Activated CD4-positive, alpha-beta T cell treated with anti-CD3 and anti-CD28 coated beads for 36 hours (primary cell): ENCODE results near the gene ATP5IF1. TPM values are rescaled to one million over a fixed set of nuclear protein-coding genes. Genes with fewer than 3 reads are reported as not detected.

ENCODE experiments used
- ATAC-seq: fragments of 200-7000 bp; cut with Tn5 transposase; one replicate; pipeline ENCODE4 v1.10.0; 2021; ENCODE audit warnings: mild to moderate bottlenecking, moderate library complexity
- CTCF ChIA-PET: fragments of 350-600 bp; sonication (Branson Sonifier 250); formaldehyde crosslinking; loops from one replicate; lab custom pipeline; 2021; ENCODE audit warnings: antibody characterized with exemption; lab: Charles Lee
- POLR2A ChIA-PET: fragments of 350-600 bp; sonication (Branson Sonifier 250); formaldehyde crosslinking; loops from one replicate; lab custom pipeline; 2021; ENCODE audit warnings: antibody characterized with exemption, inconsistent platforms; lab: Charles Lee
- DNase-seq: peaks from one replicate; pipeline ENCODE4 v3.0.0-alpha.2; 2020
- H3K27ac Mint-ChIP-seq: one replicate; pipeline ENCODE4 v1.8.0; 2021; ENCODE audit warnings: mixed read lengths
- H3K27me3 Mint-ChIP-seq: one replicate; pipeline ENCODE4 v1.8.0; 2021; ENCODE audit warnings: mixed read lengths
- H3K36me3 Mint-ChIP-seq: one replicate; pipeline ENCODE4 v1.8.0; 2021; ENCODE audit warnings: low read depth, mixed read lengths
- H3K4me1 Mint-ChIP-seq: one replicate; pipeline ENCODE4 v1.8.0; 2021; ENCODE audit warnings: mixed read lengths
- H3K4me3 Mint-ChIP-seq: one replicate; pipeline ENCODE4 v1.8.0; 2021; ENCODE audit warnings: mild to moderate bottlenecking, moderate library complexity, mixed read lengths
- H3K9me3 Mint-ChIP-seq: one replicate; pipeline ENCODE4 v1.8.0; 2021; ENCODE audit warnings: low read depth, mixed read lengths
- intact Hi-C, 2 experiments: fragments of 100-400 bp; cut with DNase I in 1 of 2; cut with micrococcal nuclease in 1 of 2; formaldehyde crosslinking; loops; one replicate each; pipeline versions ENCODE4 v1.14.2 to v1.15.1; 2022 to 2024; cut with DNase I, micrococcal nuclease
- total RNA-seq, 2 experiments: library from RNA; stranded (reverse); gene quantifications; one replicate each; pipeline ENCODE4 v1.2.3, GENCODE V29; 2021

Gene ATP5IF1
- total RNA-seq, 2 experiments from 2014 or later, result 192 to 195 TPM

DNA sequence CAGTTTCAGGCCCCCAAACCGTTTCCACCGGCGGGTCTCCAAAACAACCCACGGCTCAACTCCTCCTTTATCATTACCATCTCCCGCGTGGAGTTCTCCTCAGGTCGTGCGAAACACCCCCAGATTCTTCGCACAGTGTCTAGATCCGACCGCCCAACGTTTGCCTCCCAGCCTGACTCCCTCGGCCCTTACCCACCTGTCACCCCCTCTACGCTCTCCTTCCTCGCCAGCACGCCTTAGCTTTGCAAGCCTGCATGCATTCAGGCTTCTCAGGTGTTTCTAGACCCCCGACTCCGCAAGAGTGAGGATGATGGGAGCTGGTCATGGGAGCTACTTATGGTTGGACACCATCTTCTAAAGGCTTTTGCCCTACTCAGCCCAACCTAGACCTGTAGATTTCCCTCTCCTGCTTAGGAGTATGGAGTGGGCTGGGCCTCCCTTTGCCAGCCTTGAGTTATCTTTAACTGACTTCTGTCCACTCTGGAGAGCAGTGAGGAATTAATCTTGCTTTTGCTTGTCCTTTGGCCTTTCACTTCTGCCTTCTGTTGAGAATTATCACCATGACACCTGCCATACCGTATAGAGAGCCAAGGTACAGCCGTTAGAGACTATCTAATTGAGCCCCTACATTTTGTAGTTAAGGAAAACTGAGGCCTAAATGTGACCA is 865 bp downstream of the ATP5IF1 start:
- H3K4me1 Mint-ChIP-seq, result peaks cover 15% of the 10 kb centered on the region
- peaks cover 8% of the 10 kb centered on the region for H3K36me3 Mint-ChIP-seq
- ChIA-PET POLR2A (interaction anchor here (0.6 to 1.4 kb wide), 8 partner anchors 8 to 411 kb away, joined by 3 to 12 read pairs (median 8); partner anchors contain the start of genes MED18, RNU11 and TAF12), CTCF (interaction anchor here (0.6 to 4.7 kb wide), 5 partner anchors 9 to 300 kb away, joined by 3 to 24 read pairs (median 4); no protein-coding TSS in a partner anchor)
- intact Hi-C loops, result loop anchor here (1.0 to 2.0 kb wide), 4 partner anchors 10 to 406 kb away; partner anchors contain the start of genes PHACTR4 (in 1 of the 2), SESN2 (in 1 of the 2) and TAF12 (in 1 of the 2)
- H3K27ac Mint-ChIP-seq, result no peak overlapping the region
- ATAC-seq (no peak), DNase-seq (no peak)
- H3K9me3 Mint-ChIP-seq, result no peaks in the 10 kb centered on the region
- H3K4me3 Mint-ChIP-seq, result no peak overlapping the region
- no peaks in the 10 kb centered on the region for H3K27me3 Mint-ChIP-seq

DNA sequence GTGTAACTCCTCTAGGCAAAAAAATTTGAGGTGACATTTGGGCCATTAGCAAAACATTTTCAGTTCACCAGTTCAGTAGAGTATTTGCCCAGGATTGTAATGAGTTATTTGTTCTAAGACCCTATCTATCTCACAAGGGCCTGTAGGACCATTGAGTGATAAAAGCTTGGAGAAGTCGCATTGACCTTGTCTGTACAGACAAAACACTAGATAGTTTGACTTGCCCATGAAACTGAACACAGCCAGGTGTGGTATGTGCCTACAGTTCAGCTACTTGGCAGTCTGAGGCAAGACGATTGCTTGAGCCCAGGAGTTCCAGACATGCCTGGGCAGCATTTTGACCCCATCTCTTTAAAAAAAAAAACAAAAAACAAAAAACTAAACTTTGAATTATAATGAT is 3.1 kb downstream of the ATP5IF1 start:
- DNase-seq (no peak), ATAC-seq (no peak)
- ChIA-PET CTCF (interaction anchor here (0.6 to 1.4 kb wide), 2 partner anchors 10 to 31 kb away, joined by 3 to 6 read pairs; no protein-coding TSS in a partner anchor), POLR2A (interaction anchor here (0.6 to 0.9 kb wide), 2 partner anchors 151 to 340 kb away, joined by 5 to 7 read pairs; partner anchors contain the start of gene EYA3)
- no peaks in the 10 kb centered on the region for H3K27me3 Mint-ChIP-seq
- intact Hi-C loops, result no loop called here
- no peak overlapping the region for H3K27ac Mint-ChIP-seq
- peaks cover 16% of the 10 kb centered on the region for H3K4me1 Mint-ChIP-seq
- no peaks in the 10 kb centered on the region for H3K9me3 Mint-ChIP-seq
- no peak overlapping the region for H3K4me3 Mint-ChIP-seq
- peaks cover 4% of the 10 kb centered on the region for H3K36me3 Mint-ChIP-seq

DNA sequence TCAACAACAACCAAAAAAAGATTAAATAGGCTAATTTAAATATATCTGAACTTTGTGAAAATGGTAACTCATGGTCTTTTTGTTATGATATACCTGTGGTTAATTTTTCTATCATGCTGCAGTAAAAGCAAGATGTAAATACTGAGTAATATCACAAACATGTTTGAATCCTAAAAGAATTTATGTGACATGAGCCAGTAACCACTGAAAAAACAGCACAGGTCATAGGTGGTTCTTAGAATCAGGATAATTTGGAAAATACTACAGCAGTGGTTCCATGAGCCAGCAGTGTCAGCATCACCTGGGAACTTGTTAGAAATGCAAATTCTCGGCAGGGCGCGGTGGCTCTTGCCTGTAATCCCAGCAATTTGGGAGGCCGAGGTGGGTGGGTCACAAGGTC is 4.1 kb downstream of the ATP5IF1 start:
- H3K4me1 Mint-ChIP-seq, result peaks cover 26% of the 10 kb centered on the region
- DNase-seq, result no peak
- no peak overlapping the region for H3K27ac Mint-ChIP-seq
- no peak for ATAC-seq
- H3K9me3 Mint-ChIP-seq, result no peaks in the 10 kb centered on the region
- H3K4me3 Mint-ChIP-seq, result no peak overlapping the region
- POLR2A ChIA-PET, result no interaction called here
- H3K27me3 Mint-ChIP-seq, result no peaks in the 10 kb centered on the region
- H3K36me3 Mint-ChIP-seq, result peaks cover 4% of the 10 kb centered on the region
- intact Hi-C loops, result no loop called here
- CTCF ChIA-PET, result no interaction called here

DNA sequence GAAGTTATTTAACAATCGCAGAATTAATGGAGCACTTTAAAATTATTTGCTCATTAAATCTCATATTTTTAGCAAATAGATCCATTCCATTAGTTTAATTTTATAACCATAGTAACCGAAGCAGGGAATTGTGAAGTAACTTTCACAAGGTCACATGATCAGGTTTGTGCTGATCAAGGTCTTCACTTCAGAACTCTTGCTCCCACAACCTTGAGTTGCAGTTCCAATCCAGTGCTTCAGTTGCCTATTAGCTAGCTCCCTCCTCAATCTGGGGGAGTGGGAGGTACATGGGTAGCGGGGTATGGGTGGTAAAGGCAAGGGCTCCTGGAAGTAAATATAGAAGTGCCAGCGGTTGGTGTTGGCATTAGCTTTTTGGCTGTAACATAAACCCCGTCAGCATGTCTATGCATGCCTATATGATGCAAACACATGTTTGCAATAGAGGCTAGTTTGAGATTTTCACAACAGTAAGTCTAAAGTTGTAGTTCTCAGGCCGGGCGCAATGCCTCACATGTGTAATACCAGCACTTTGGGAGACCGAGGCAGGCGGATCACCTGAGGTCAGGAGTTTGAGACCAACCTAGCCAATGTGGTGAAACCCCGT is 5.8 kb downstream of the ATP5IF1 start:
- H3K27me3 Mint-ChIP-seq, result no peaks in the 10 kb centered on the region
- CTCF ChIA-PET, result no interaction called here

DNA sequence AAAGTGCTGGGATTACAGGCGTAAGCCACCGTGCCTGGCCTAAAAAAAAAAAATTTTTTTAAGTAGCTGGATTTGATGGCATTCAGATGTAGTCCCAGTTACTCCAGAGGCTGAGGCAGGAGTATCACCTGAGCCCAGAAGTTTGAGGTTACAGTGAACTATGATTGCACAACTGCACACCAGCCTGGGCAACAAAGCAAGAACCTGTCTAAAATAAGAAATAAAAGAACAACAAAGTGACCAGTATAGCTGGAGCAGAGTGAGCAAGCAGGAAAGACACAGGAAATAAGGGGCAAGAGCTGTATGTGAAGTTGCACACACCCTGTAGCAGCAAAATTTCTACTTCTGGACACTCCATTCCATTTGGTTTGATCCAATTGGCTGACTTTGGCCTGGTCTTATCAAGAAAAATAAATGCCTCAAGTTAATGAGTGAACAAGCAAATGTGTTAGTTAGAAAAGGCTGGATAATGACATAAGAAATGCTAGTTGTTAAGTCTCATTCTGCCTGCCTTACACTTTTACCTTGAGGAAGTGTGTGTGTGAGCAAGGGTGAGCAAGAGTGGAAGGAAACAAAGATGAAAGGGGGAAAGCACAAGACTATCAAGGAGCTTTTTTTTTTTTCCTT is 7.9 kb downstream of the ATP5IF1 start:
- POLR2A ChIA-PET, result interaction anchor here (0.5 to 2.0 kb wide), 4 partner anchors 8 to 162 kb away, joined by 3 to 9 read pairs (median 4); partner anchors contain the start of gene ATP5IF1
- H3K4me3 Mint-ChIP-seq, result no peak overlapping the region

More for the DNA sequence above, 5.8 kb downstream of the ATP5IF1 start:
- Mint-ChIP-seq H3K27ac (no peak overlapping the region), H3K4me3 (no peak overlapping the region), H3K4me1 (peaks cover 33% of the 10 kb centered on the region), H3K36me3 (peaks cover 4% of the 10 kb centered on the region), H3K9me3 (no peaks in the 10 kb centered on the region)
- intact Hi-C loops, result no loop called here
- DNase-seq (no peak), ATAC-seq (no peak)
- POLR2A ChIA-PET, result no interaction called here

DNA sequence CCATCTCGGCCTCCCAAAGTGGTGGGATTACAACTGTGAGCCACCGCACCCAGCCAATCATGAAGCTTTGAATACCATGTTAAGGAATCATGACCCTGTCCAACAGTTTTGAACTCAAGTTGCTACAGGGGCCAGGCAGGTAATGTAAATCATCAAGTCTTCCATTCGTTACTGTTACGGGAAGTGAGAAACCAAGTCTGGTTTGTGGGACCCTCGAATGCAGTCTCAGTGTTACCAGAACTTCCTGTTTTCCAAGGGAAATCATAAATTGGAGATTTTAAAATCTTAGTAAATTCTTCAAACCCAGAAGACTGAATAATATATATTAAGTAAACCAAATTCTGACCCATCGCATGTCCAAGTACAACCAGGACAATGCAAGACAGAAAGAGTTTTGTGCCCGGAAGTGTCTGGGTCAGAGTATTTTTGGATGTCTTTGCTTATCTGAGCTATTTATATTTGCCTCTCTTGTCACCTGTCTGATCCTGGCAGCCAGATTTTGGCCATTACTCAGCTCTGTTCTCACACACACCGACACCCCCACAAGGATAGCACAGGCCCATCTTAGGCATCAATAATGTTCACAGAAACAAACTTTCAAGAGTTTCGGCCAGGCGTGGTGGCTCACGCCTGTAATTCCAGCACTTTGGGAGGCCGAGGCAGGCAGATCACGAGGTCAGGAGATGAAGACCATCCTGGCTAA is 8.8 kb downstream of the ATP5IF1 start:
- Mint-ChIP-seq H3K36me3 (peaks cover 1% of the 10 kb centered on the region), H3K4me1 (peaks cover 56% of the 10 kb centered on the region), H3K4me3 (no peak overlapping the region), H3K27me3 (no peaks in the 10 kb centered on the region), H3K27ac (peak overlapping the region; percentile 43), H3K9me3 (no peaks in the 10 kb centered on the region)
- ATAC-seq, result no peak
- intact Hi-C loops, result loop anchor here (5.0 kb wide), 6 partner anchors 308 to 1012 kb away; partner anchors contain the start of genes RNU11 (in 1 of the 2), SRSF4 (in 1 of the 2), TRNAU1AP (in 1 of the 2) and WDTC1 (in 1 of the 2)
- POLR2A ChIA-PET, result interaction anchor here (0.5 to 2.0 kb wide), 5 partner anchors 7 to 333 kb away, joined by 3 to 9 read pairs (median 4); partner anchors contain the start of gene ATP5IF1
- DNase-seq, result no peak
- CTCF ChIA-PET, result interaction anchor here (0.6 to 3.1 kb wide), 5 partner anchors 9 to 880 kb away, joined by 3 to 24 read pairs (median 4); partner anchors contain the start of gene ATP5IF1

More for the DNA sequence above, 7.9 kb downstream of the ATP5IF1 start:
- Mint-ChIP-seq H3K36me3 (peaks cover 4% of the 10 kb centered on the region), H3K9me3 (no peaks in the 10 kb centered on the region), H3K4me1 (peaks cover 49% of the 10 kb centered on the region), H3K27ac (peak overlapping the region; percentile 72), H3K27me3 (no peaks in the 10 kb centered on the region)
- CTCF ChIA-PET, result interaction anchor here (0.6 to 3.1 kb wide), 6 partner anchors 8 to 879 kb away, joined by 3 to 24 read pairs (median 4); partner anchors contain the start of gene ATP5IF1
- intact Hi-C loops, result no loop called here
- no peak for ATAC-seq
- no peak for DNase-seq

DNA sequence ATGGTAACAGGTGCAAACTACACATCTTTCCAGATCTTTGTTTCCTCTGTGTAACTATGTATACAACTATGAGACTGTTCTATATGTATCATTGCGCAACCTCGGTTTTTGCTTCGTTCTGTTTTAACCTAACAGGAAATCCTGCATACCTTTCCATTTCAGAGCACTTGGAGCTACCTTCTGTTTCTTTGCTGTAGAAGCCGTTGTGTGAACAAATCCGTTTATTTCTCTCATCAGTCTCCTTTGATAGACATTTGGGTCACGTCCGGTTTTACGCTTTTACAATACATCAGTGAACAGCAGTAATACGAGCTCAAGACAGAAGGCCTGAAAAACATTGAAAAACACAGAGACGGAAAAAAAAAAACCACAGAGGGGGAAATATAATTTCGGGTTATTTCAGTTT is 10.5 kb downstream of the ATP5IF1 start:
- peaks cover 61% of the 10 kb centered on the region for H3K4me1 Mint-ChIP-seq
- H3K4me3 Mint-ChIP-seq, result peak overlapping the region; percentile 82
- intact Hi-C loops, result loop anchor here (1.0 to 5.0 kb wide), 10 partner anchors 10 to 1014 kb away; partner anchors contain the start of genes ATP5IF1 (in 2 of the 2), RNU11 (in 1 of the 2), SRSF4 (in 1 of the 2) and STX12 (in 1 of the 2)
- ChIA-PET POLR2A (interaction anchor here (0.6 to 1.2 kb wide), 8 partner anchors 11 to 403 kb away, joined by 3 to 9 read pairs (median 3); partner anchors contain the start of genes ATP5IF1 and MED18), CTCF (interaction anchor here (0.6 to 3.1 kb wide), 3 partner anchors 11 to 402 kb away, joined by 3 to 24 read pairs (median 9); partner anchors contain the start of gene ATP5IF1)
- no peaks in the 10 kb centered on the region for H3K36me3 Mint-ChIP-seq
- no peaks in the 10 kb centered on the region for H3K27me3 Mint-ChIP-seq
- no peaks in the 10 kb centered on the region for H3K9me3 Mint-ChIP-seq
- peak overlapping the region; percentile 98 for H3K27ac Mint-ChIP-seq
- DNase-seq (peak; percentile 55), ATAC-seq (peak; percentile 9)

DNA sequence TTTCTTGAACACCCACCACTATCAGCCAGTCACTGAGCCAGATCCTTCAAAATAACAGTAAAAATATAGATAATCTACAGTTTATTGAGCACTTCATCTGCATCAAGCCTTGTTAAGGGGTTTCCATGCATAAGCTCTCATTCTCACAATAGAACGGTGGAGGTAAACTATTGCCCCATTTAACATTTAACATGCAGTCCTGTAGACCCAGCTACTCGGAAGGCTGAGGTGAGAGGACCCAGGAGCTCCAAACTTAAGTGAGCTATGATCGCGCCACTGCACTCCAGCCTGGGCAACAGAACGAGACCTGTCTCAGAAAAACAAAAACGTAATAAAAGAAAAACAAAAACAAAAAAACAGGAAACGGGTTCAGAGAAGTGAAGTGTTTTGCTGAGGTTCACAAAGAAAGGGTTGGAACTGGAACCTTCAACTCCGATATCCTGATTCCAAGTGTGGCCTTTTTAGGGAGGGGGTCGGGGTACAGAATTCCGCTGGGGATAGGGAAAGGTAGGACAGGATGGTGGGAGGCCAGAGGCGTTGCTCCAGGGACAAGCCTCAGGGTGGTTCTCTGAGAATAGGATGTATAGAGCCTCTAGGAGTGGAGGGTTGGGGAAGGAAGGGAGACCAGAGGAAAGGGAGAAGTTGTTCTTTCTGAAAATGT is 11.8 kb downstream of the ATP5IF1 start:
- ATAC-seq, result no peak
- Mint-ChIP-seq H3K4me3 (peak overlapping the region; percentile 82), H3K27me3 (no peaks in the 10 kb centered on the region), H3K4me1 (peaks cover 60% of the 10 kb centered on the region), H3K36me3 (no peaks in the 10 kb centered on the region), H3K9me3 (no peaks in the 10 kb centered on the region), H3K27ac (peak overlapping the region; percentile 83)
- intact Hi-C loops, result loop anchor here (1.0 to 5.0 kb wide), 19 partner anchors 12 to 1015 kb away; partner anchors contain the start of genes MED18 (in 2 of the 2), SESN2 (in 2 of the 2), EYA3 (in 1 of the 2) and FAM76A (in 1 of the 2)
- no peak for DNase-seq
- POLR2A ChIA-PET, result interaction anchor here (0.6 to 3.1 kb wide), 8 partner anchors 10 to 1357 kb away, joined by 3 to 23 read pairs (median 9); partner anchors contain the start of genes ATP5IF1, MED18, PHACTR4 and SESN2
- CTCF ChIA-PET, result interaction anchor here (0.6 to 3.1 kb wide), 22 partner anchors 9 to 629 kb away, joined by 3 to 77 read pairs (median 5); partner anchors contain the start of genes ATP5IF1, MED18 and SESN2

DNA sequence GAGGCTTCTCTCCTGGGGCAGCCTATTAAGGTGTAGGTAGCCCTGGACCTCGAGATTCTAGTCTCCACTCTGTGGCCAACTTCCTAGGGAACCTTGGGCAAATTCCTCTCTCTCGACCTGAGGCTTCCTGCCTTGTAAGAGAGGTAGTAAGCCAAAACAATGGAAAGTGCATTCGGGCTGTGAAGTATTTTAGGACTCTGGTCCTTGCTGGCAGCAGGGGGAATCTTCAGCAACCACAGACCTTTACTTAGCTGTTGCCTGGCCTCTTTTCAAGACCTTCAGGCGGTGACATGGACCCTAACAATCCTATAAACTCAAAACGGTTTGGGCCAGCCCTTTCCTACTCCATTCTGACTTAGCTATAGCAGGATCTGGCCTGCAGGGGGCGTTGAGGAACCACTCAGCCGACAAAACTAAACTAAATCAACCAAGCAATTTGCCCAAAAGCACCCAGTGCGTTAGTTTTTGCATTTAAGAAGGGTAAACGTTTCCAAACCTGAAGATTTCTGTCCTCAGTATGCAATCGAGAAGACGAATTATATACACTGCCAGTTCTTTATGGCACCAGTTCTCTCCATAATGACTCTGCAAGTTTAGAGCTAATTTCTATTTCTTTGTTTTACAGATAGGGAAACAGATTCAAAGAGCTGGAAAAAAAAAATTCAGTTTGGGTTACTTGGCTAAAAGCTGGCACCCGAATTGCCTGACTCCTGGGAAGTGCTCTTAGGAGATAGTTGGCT is 12.5 kb downstream of the ATP5IF1 start:
- Mint-ChIP-seq H3K9me3 (no peaks in the 10 kb centered on the region), H3K27me3 (no peaks in the 10 kb centered on the region), H3K4me3 (peak overlapping the region; percentile 82), H3K27ac (peak overlapping the region; percentile 83), H3K4me1 (peaks cover 54% of the 10 kb centered on the region), H3K36me3 (no peaks in the 10 kb centered on the region)
- CTCF ChIA-PET, result interaction anchor here (0.6 to 3.1 kb wide), 43 partner anchors 10 to 629 kb away, joined by 3 to 77 read pairs (median 4); partner anchors contain the start of genes ATP5IF1, EYA3, MED18 and SESN2
- POLR2A ChIA-PET, result interaction anchor here (0.6 to 3.1 kb wide), 12 partner anchors 10 to 1358 kb away, joined by 3 to 23 read pairs (median 6); partner anchors contain the start of genes ATP5IF1, MED18, PHACTR4 and RCC1
- intact Hi-C loops, result loop anchor here (1.0 to 5.0 kb wide), 13 partner anchors 11 to 1016 kb away; partner anchors contain the start of genes MED18 (in 2 of the 2), RNU11 (in 2 of the 2), SESN2 (in 1 of the 2) and SRSF4 (in 1 of the 2)
- peak; percentile 92 for DNase-seq
- peak; percentile 31 for ATAC-seq
